GM12878 (cell line): ENCODE measurements around the gene HEBP2. TPM values are rescaled to one million over a fixed set of nuclear protein-coding genes. Genes with fewer than 3 reads are reported as not detected.

ENCODE experiments used
- ATAC-seq: fragments of 200-7000 bp; cut with Tn5 transposase; 3 replicates; pipeline ENCODE4 v1.9.1; 2020; ENCODE audit warnings: mild to moderate bottlenecking, moderate library complexity
- BruUV-seq: library from RNA; stranded (reverse); fragments of 400-500 nt; replicated peaks from 2 replicates; lab custom pipeline; 2021; lab: Mats Ljungman, UMichigan
- CTCF ChIA-PET: fragments of 300-600 bp; sonication (Branson Sonifier 250); formaldehyde crosslinking; extraction: SDS; loops from one replicate; lab custom pipeline; 2021; ENCODE audit warnings: inconsistent platforms; lab: Yijun Ruan, JAX
- POLR2A ChIA-PET: fragments of 350-600 bp; formaldehyde crosslinking; extraction: SDS; loops from one replicate; lab custom pipeline; 2021; ENCODE audit warnings: inconsistent platforms; lab: Charles Lee
- RAD21 ChIA-PET: fragments of 300-600 bp; sonication (Branson Sonifier 250); formaldehyde crosslinking; loops from one replicate; lab custom pipeline; 2023; ENCODE audit warnings: antibody characterized with exemption; ENCODE audit not compliant: unreplicated experiment; lab: Charles Lee
- SMC1A ChIA-PET: fragments of 300-600 bp; sonication (Branson Sonifier 250); formaldehyde crosslinking; loops from one replicate; lab custom pipeline; 2023; ENCODE audit not compliant: unreplicated experiment, uncharacterized antibody; lab: Charles Lee
- DNase-seq: peaks from one replicate; pipeline ENCODE4 v3.0.0-alpha.2; 2011; ENCODE audit warnings: low read depth, low spot score
- FAIRE-seq: peaks from 3 replicates; lab custom pipeline; 2011; peaks lifted over from hg19 to GRCh38; lab: Jason Lieb, UNC
- H2AFZ ChIP-seq: 2 replicates; pipeline ENCODE4 v1.6.0; 2011; ENCODE audit warnings: low read depth, low read length, control low read depth; ENCODE audit not compliant: control insufficient read depth
- H3K27ac ChIP-seq: 2 replicates; pipeline ENCODE4 v1.5.1; 2011; ENCODE audit warnings: control low read depth; ENCODE audit not compliant: control insufficient read depth, insufficient read depth
- H3K27me3 ChIP-seq, 2 experiments: replicated peaks in 1 of 2; 2 replicates each; pipeline versions ENCODE4 v1.6.0 to v1.6.1; 2011; ENCODE audit warnings: low read length in 1 of 2; ENCODE audit not compliant: control insufficient read depth in 2 of 2, insufficient read depth in 2 of 2
- H3K36me3 ChIP-seq, 2 experiments: 2 replicates each; pipeline ENCODE4 v1.5.1; 2011; ENCODE audit warnings: low read length in 1 of 2; ENCODE audit not compliant: control insufficient read depth in 2 of 2, insufficient read depth in 2 of 2
- H3K4me1 ChIP-seq: 2 replicates; pipeline ENCODE4 v1.6.1; 2011; ENCODE audit warnings: mild to moderate bottlenecking, low read length, moderate library complexity, mixed read lengths; ENCODE audit not compliant: control insufficient read depth, insufficient read depth
- H3K4me2 ChIP-seq: 2 replicates; pipeline ENCODE4 v1.6.0; 2011; ENCODE audit warnings: control low read depth; ENCODE audit not compliant: control insufficient read depth, insufficient read depth
- H3K4me3 ChIP-seq: fragments of 200-600 bp; sonication (generic); 2 replicates; pipeline ENCODE4 v1.5.1; 2016
- H3K79me2 ChIP-seq: 2 replicates; pipeline ENCODE4 v1.6.0; 2011; ENCODE audit warnings: low read length; ENCODE audit not compliant: control insufficient read depth, insufficient read depth
- H3K9ac ChIP-seq: 2 replicates; pipeline ENCODE4 v1.8.0; 2011; ENCODE audit warnings: low read length, control low read depth, mixed read lengths; ENCODE audit not compliant: control insufficient read depth, insufficient read depth
- H3K9me3 ChIP-seq: replicated peaks from 3 replicates; pipeline ENCODE4 v1.5.1; 2011; ENCODE audit warnings: mild to moderate bottlenecking, low read length; ENCODE audit not compliant: control insufficient read depth, insufficient read depth
- H4K20me1 ChIP-seq: 2 replicates; pipeline ENCODE4 v1.6.0; 2011; ENCODE audit not compliant: control insufficient read depth, insufficient read depth
- BCL3 ChIP-seq: IDR thresholded peaks from 2 replicates; pipeline ENCODE4 v1.6.1; 2011; ENCODE audit warnings: borderline replicate concordance, low read depth, mild to moderate bottlenecking, moderate library complexity, low read length; ENCODE audit not compliant: insufficient read depth, poor library complexity, severe bottlenecking
- GABPA ChIP-seq: IDR thresholded peaks from 2 replicates; pipeline ENCODE4 v1.6.1; 2014; ENCODE audit warnings: antibody characterized with exemption, low read depth, mild to moderate bottlenecking, inconsistent platforms
- HDAC2 ChIP-seq: fragments of 200-600 bp; sonication (generic); IDR thresholded peaks from 2 replicates; pipeline ENCODE4 v1.6.1; 2017
- IRF5 ChIP-seq: fragments of 450-650 bp; IDR thresholded peaks from 2 replicates; pipeline ENCODE4 v1.6.1; 2017; ENCODE audit warnings: borderline replicate concordance
- PAX5 ChIP-seq: IDR thresholded peaks from 2 replicates; pipeline ENCODE4 v1.6.1; 2011; ENCODE audit warnings: low read depth, low read length, borderline replicate concordance
- RAD21 ChIP-seq: IDR thresholded peaks from 2 replicates; pipeline ENCODE4 v1.6.1; 2011; ENCODE audit warnings: mild to moderate bottlenecking, low read depth, low read length, moderate library complexity; ENCODE audit not compliant: insufficient read depth
- RAD51 ChIP-seq: fragments of 450-650 bp; IDR thresholded peaks from 2 replicates; pipeline ENCODE4 v1.6.1; 2016; ENCODE audit warnings: moderate library complexity, mild to moderate bottlenecking, inconsistent platforms
- SIX5 ChIP-seq: IDR thresholded peaks from 2 replicates; pipeline ENCODE4 v1.6.1; 2011; ENCODE audit warnings: mild to moderate bottlenecking, low read depth, low read length, moderate library complexity; ENCODE audit not compliant: severe bottlenecking
- ZBTB33 ChIP-seq: fragments of 450-650 bp; IDR thresholded peaks from 2 replicates; pipeline ENCODE4 v1.6.1; 2017; ENCODE audit warnings: mild to moderate bottlenecking
- WGBS: methylation state at CpG from one replicate; pipeline ENCODE4 v1.1.6; 2016; ENCODE audit warnings: low lambda C conversion rate; ENCODE audit not compliant: insufficient replicate concordance, insufficient coverage; ENCODE audit errors: missing lambda C conversion rate; 5-methylcytosine and 5-hydroxymethylcytosine counted together
- in situ Hi-C: fragments of 300-500 bp; cut with MboI; formaldehyde crosslinking; loops from 9 replicates; pipeline ENCODE4 v1.14.3; 2018; ENCODE audit warnings: mixed read lengths
- intact Hi-C: fragments of 100-400 bp; cut with micrococcal nuclease; formaldehyde crosslinking; loops from one replicate; pipeline ENCODE4 v1.14.2; 2022; ENCODE audit not compliant: unreplicated experiment
- polyA plus RNA-seq, 11 experiments: library from polyadenylated mRNA; depleted of rRNA in 4 of 11; unstranded in 6 of 11; stranded (reverse) in 5 of 11; fragments of >200 nt; fragmentation: Nextera tagmentation in 4 of 11; fragmentation: Illumina TruSeq in 1 of 11; extraction: Ambion mirVana in 4 of 11; extraction: Trizol in 1 of 11; gene quantifications; 1 replicate in 1 of 11; 2 replicates in 10 of 11; pipeline versions ENCODE4 v1.2.1 to v1.2.3, GENCODE V29; 2011 to 2016; ENCODE audit warnings: inconsistent platforms in 2 of 11, missing spikeins in 2 of 11, low read depth in 1 of 11
- total RNA-seq, 4 experiments: library from RNA; depleted of rRNA in 3 of 4; stranded (reverse); fragments of >200 nt in 3 of 4; fragmentation: Illumina TruSeq in 1 of 4; extraction: Trizol in 1 of 4; gene quantifications; 2 replicates each; pipeline versions ENCODE4 v1.2.1 to v1.2.3, GENCODE V29; 2013 to 2021

HEBP2 gene
- total and polyA plus RNA-seq, 10 of the 15 experiments (the other 5 are each of a cell fraction or from before 2014, with no cell fraction given), result 3.8 to 41.8 (median 16.9) TPM

GRCh38 chr6:138429761-138430160 is 25.7 kb downstream of the HEBP2 start:
- in situ Hi-C loops, result loop anchor here (5.0 kb wide), 2 partner anchors 83 to 333 kb away; no protein-coding TSS in a partner anchor

More at GRCh38 chr6:138429761-138430160, 25.7 kb downstream of the HEBP2 start:
- peaks cover 0 to 9% of the 10 kb centered on the region in 2 experiments; a peak in 2 of 4 replicates for H3K36me3 ChIP-seq
- SMC1A ChIA-PET, result interaction anchor here (0.7 to 10.0 kb wide), 18 partner anchors 10 to 336 kb away, joined by 3 to 234 read pairs (median 5); partner anchors contain the start of gene NHSL1
- H3K4me2 ChIP-seq, result no peak overlapping the region
- intact Hi-C loops, result loop anchor here (1.0 to 5.0 kb wide), 4 partner anchors 80 to 338 kb away; no protein-coding TSS in a partner anchor
- ATAC-seq, result no peak
- no peak overlapping the region for H2AFZ ChIP-seq
- no peaks in the 10 kb centered on the region for H4K20me1 ChIP-seq
- H3K9me3 ChIP-seq, result no peaks in the 10 kb centered on the region
- H3K4me1 ChIP-seq, result no peaks in the 10 kb centered on the region
- DNase-seq, result no peak
- FAIRE-seq, result no peak
- H3K79me2 ChIP-seq, result no peaks in the 10 kb centered on the region
- no peaks in the 10 kb centered on the region for H3K27me3 ChIP-seq
- WGBS, result 58% methylated on average over 12 of the region's 12 CpGs
- no TSS peak for BruUV-seq
- H3K4me3 ChIP-seq, result no peak overlapping the region
- H3K9ac ChIP-seq, result no peak overlapping the region
- no peak overlapping the region for H3K27ac ChIP-seq
- TF ChIP-seq IRF5, result no peak
- no peak for TF ChIP-seq ZBTB33
- no peak for TF ChIP-seq HDAC2
- TF ChIP-seq GABPA, result no peak
- TF ChIP-seq PAX5, result no peak
- no peak for TF ChIP-seq RAD51
- TF ChIP-seq SIX5, result no peak
- TF ChIP-seq RAD21, result no peak
- no peak for TF ChIP-seq BCL3
- CTCF ChIA-PET, result interaction anchor here (0.8 to 17.0 kb wide), 33 partner anchors 11 to 424 kb away, joined by 3 to 387 read pairs (median 4); partner anchors contain the start of gene NHSL1
- RAD21 ChIA-PET, result interaction anchor here (0.7 to 9.4 kb wide), 13 partner anchors 25 to 1601 kb away, joined by 3 to 202 read pairs (median 3); partner anchors contain the start of gene NHSL1
- POLR2A ChIA-PET, result interaction anchor here (1.1 to 1.3 kb wide), 2 partner anchors 26 to 80 kb away, joined by 3 to 6 read pairs; no protein-coding TSS in a partner anchor
